Occipital lobe (tissue), 3 donors: ENCODE measurements around the gene ZNF267. TPM values are rescaled to one million over a fixed set of nuclear protein-coding genes. Genes with fewer than 3 reads are reported as not detected.
"Not testable (repeated sequence)": the region's sequence is repeated elsewhere in the genome, so short reads cannot be mapped to it uniquely, and the experiment has no call there.

Experiments
- DNase-seq: peaks from one replicate; lab custom pipeline; 2025; lab: John Stamatoyannopoulos, UW
- small RNA-seq: library from RNA; depleted of rRNA; stranded (forward); fragments of <200 nt; gene quantifications from one replicate; pipeline ENCODE3, GENCODE V24; 2014
- total RNA-seq: library from RNA; depleted of rRNA; stranded (reverse); fragments of >200 nt; gene quantifications from one replicate; pipeline ENCODE4 v1.2.3, GENCODE V29; 2014

The ZNF267 gene
- total RNA-seq, 1 donor from 2014 or later = 12.5 TPM

DNA sequence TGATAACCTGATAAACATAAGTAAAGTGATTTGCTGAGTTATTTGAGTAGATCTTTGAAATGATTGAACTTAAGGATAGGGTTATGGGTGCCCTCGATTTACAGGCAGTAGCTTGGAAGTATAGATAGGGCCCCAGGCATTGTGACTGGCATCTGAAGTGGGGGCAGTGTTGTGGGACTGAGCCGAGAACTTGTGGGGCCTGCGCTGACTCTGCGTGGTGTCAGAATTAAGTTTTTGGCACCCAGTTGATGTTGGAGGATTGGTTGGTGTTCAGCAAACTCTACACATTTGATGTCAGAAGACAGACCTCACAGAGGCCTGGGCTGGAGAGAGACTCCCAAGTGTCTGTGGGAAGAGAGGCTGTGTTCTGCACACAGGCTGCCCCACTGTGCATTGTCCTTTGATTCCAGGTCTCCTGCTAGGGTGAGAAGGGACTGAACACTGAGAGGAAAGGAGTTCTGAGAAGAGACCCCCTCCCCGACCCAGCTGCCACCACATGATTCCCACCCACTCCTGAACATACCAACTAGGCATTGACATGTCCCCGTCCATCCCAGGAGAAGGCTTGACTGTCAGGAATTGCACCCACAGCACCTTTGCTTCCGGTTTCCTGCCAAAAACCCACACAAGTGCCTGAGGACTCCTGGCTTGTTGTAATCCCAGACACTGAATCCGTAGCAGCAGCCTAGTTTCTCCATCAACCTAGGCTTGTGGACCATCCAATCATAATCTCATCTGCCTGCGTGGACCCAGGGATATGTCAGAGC is 4.5 kb downstream of the ZNF267 start:
- DNase-seq = no peak

DNA sequence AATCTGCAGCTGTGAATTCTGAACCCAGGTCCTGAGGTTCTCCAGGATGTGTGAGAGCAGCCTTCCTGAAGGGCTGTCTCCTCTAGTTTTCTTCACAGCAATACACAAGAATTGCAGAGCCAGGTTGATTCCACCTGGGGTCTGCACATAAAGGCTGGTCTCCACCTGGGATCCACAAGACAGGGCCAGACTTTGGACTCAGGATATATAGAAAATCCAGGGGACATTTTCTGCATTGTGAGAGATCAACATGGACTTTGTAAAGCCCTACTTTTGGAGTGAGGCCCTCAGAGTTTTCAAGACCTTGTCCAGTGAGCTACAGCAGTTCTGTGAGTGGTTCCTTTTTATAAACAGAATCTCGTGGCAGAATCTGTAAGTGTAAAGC is 6.3 kb downstream of the ZNF267 start:
- no peak for DNase-seq

- DNase-seq = no peak
Measured at GRCh38 chr16:31880322-31880979, 6.8 kb downstream of the ZNF267 start.

- no peak for DNase-seq
Measured at GRCh38 chr16:31886227-31886626, 12.6 kb downstream of the ZNF267 start.

DNA sequence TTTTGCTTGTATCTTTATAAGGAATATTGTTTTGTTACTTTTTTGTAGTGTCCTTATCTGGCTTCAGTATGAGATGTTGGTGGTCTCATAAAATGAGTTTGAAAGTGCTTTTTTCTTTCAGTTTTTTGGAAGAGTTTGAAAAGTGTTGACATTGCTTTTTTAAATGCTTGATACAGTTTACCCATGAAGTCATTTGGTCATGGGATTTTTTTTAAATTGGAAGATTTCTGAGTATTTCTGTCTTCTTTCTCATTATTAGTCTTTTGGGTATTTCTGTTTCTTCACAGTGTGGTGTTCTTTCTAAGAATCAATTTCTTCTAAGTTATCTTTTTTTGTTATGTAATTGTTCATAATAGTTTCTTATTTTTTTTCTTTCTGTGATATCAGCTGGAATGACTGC is 15.1 kb downstream of the ZNF267 start:
- DNase-seq = no peak

DNA sequence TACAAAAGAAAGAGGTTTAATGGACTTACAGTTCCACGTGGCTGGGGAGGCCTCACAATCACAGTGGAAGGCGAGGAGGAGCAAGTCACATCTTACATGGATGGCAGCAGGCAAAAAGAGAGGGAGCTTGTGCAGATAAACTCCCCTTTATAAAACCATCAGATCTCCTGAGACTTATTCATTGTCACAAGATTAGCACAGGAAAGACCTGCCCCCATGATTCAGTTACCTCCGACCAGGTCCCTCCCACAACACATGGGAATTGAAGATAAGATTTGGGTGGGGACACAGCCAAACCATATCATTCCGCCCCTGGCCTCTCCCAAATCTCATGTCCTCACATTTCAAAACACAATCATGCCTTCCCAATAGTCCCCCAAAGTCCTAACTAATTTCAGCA is 18.5 kb downstream of the ZNF267 start:
- DNase-seq = not testable (repeated sequence)

DNA sequence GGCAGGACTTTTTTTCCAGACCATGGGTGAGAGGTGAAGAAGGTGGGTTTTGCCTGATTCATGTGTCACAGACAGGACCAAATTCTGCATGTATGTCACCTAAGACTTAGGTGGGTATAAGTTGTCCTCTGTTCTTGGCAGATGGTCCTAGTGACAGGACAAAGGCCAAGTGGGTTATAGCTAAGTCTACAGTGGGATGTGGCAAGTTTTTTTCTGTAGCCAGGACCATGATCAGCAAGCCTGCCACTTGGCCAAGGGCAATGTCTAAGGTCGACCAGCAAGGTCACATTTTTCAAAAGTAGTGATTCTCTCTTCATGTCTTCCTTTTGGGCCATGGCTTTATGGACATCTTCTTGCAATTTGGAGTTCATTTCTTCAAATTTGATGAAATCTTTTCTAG is 20.2 kb downstream of the ZNF267 start:
- DNase-seq = no peak

DNA sequence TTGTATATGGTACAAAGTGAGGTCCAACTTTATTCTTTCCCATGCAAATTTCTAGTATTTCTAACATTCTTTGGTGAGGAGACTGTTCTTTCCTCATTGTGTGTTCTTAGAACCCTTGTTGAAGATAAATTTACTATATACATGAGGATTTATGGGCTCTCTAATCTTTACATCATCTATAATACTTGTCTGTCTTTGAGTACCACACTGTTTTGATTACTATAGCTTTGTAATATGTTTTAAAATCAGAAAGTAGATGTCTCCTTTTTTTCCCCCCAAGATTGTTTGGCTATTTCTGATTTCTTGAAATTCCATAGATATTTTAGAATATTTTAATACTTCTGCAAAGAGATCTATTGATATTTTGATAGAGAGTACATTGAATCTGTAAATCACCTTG is 23.7 kb downstream of the ZNF267 start:
- DNase-seq = no peak

- no peak for DNase-seq
Measured at GRCh38 chr16:31899505-31899904, 25.9 kb downstream of the ZNF267 start.

- DNase-seq = not testable (repeated sequence)
Measured at GRCh38 chr16:31904571-31904970, 31.0 kb downstream of the ZNF267 start.

- DNase-seq = no peak
Measured at GRCh38 chr16:31913668-31914067, 40.1 kb downstream of the ZNF267 start.

- no peak for DNase-seq
Measured at GRCh38 chr16:31916056-31916488, 42.5 kb downstream of the ZNF267 start.

DNA sequence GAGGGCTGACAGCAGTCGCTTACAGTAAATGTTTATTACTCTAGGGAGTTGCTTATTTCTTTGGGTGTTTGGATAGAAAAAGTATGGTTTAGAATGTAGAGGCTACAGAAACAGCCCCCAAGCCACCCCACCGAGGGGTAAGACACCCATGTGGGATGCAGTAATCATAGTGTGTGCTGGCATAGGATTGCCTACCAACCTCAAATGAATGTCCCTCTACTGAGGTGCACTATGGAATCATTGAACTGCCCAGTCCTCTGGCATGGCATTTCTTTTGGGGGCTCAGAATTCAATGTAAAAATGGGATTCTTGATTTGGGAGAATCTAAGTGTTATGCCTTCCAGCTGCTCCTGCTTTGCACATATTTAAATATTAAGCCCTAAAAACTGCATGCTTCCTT is 46.8 kb downstream of the ZNF267 start:
- DNase-seq = no peak

DNA sequence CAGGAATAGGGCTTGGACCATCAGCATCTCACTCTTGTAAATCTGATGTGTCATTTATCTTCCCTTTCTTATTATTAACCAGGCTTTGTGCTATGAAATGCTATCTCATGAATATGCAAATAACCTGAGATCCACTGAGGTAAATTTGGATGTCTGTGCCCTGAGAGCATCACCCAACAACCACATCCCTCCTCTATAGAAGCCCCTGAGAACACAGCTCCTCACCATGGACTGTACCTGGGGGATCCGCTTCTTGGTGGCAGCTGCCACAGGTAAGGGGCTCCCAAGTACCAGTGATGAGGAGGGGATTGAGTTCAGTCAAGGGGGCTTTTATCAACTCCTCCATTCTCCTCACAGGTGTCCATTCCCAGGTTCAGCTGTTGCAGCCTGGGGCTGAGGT is 78.2 kb downstream of the ZNF267 start:
- not testable (repeated sequence) for DNase-seq

- DNase-seq = not testable (repeated sequence)
Measured at GRCh38 chr16:31952206-31952605, 78.6 kb downstream of the ZNF267 start.

DNA sequence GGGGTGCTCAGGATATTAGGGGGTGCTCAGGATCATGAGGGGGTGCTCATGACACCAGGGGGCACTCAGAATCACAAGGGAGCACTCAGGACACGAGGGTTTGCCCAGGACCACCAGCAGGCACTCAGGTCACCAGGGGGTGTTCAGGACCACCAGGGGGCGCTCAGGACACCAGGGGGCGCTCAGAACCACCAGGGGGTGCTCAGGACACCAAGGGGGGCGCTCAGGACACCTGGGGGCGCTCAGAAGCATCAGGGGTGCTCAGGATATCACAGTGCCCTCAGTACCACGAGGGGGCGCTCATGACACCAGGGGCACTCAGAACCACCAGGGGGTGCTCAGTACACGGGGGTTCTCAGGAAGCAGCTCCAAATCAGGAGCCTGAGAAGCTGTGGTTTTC is 82.6 kb downstream of the ZNF267 start:
- not testable (repeated sequence) for DNase-seq

DNA sequence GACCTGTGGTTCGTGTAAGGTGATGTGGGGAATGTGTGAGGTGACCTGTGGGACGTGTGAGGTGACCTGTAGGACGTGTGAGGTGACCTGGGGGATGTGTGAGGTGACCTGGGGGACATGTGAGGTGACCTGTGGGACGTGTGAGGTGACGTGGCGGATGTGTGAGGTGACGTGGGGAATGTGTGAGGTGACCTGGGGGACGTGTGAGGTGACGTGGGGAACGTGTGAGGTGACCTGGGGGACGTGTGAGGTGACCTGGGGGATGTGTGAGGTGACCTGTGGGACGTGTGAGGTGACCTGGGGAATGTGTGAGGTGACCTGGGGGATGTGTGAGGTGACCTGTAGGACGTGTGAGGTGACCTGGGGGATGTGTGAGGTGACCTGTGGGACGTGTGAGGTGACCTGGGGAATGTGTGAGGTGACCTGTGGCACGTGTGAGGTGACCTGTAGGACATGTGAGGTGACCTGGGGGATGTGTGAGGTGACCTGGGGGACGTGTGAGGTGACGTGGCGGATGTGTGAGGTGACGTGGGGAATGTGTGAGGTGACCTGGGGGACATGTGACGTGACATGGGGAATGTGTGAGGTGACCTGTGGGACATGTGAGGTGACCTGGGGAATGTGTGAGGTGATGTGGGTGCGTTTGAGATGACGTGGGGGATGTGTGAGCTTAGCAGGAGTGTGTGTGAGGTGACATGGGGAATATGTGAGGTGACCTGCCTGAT is 86.7 kb downstream of the ZNF267 start:
- DNase-seq = not testable (repeated sequence)

Small RNA genes lying within 50 kb of the gene (small RNA-seq; reads per million reads assigned to genes)
- gene AC034105.2 = not detected
- not detected for gene AC034105.4
